Neuronal stem cell (in vitro differentiated cells): ENCODE results near the gene MUC4.
"Not testable (repeated sequence)": the region's sequence is repeated elsewhere in the genome, so short reads cannot be mapped to it uniquely, and the experiment has no call there.

Experiments
- DNase-seq: peaks from one replicate; pipeline ENCODE4 v3.0.0-alpha.2; 2013; ENCODE audit warnings: low spot score
- H2AFZ ChIP-seq: one replicate; pipeline ENCODE4 v1.6.1; 2013; ENCODE audit warnings: mild to moderate bottlenecking, low read length, inconsistent platforms
- H2AK5ac ChIP-seq: 2 replicates; pipeline ENCODE4 v1.6.1; 2013; ENCODE audit warnings: low read depth, mild to moderate bottlenecking, inconsistent platforms, low read length, moderate library complexity, mixed read lengths
- H2BK120ac ChIP-seq: 2 replicates; pipeline ENCODE4 v1.6.1; 2013; ENCODE audit warnings: low read depth, mild to moderate bottlenecking, inconsistent platforms, low read length, moderate library complexity, mixed read lengths
- H2BK12ac ChIP-seq: one replicate; pipeline ENCODE4 v1.6.1; 2013; ENCODE audit warnings: low read length, inconsistent platforms
- H2BK15ac ChIP-seq: 2 replicates; pipeline ENCODE4 v1.6.1; 2013; ENCODE audit warnings: mild to moderate bottlenecking, low read length, inconsistent platforms, mixed read lengths
- H2BK5ac ChIP-seq: one replicate; pipeline ENCODE4 v1.6.1; 2013; ENCODE audit warnings: inconsistent platforms, mild to moderate bottlenecking, low read length, moderate library complexity
- H3K14ac ChIP-seq: one replicate; pipeline ENCODE4 v1.6.1; 2013; ENCODE audit warnings: low read length, inconsistent platforms
- H3K18ac ChIP-seq: 2 replicates; pipeline ENCODE4 v1.6.1; 2013; ENCODE audit warnings: low read length, inconsistent platforms
- H3K23ac ChIP-seq: 2 replicates; pipeline ENCODE4 v1.6.1; 2013; ENCODE audit warnings: low read depth, mild to moderate bottlenecking, mixed read lengths, low read length, inconsistent platforms; ENCODE audit not compliant: poor library complexity
- H3K27ac ChIP-seq: replicated peaks from 3 replicates; pipeline ENCODE4 v1.5.1; 2013; ENCODE audit warnings: low read length, inconsistent platforms
- H3K27me3 ChIP-seq, 3 experiments: 2 replicates each; pipeline ENCODE4 v1.6.1; 2013; ENCODE audit warnings: low read length in 3 of 3, mild to moderate bottlenecking in 2 of 3, inconsistent platforms in 1 of 3, low read depth in 1 of 3, mixed read lengths in 1 of 3, moderate library complexity in 1 of 3; ENCODE audit not compliant: control insufficient read depth in 3 of 3, insufficient read depth in 3 of 3
- H3K36me3 ChIP-seq, 2 donors: replicated peaks in 1 of 2; 2 replicates each; pipeline ENCODE4 v1.6.1; 2013; ENCODE audit warnings: low read length in 2 of 2; ENCODE audit not compliant: control insufficient read depth in 2 of 2, insufficient read depth in 2 of 2
- H3K4ac ChIP-seq: 2 replicates; pipeline ENCODE4 v1.6.1; 2013; ENCODE audit warnings: inconsistent platforms, mild to moderate bottlenecking, low read length, moderate library complexity
- H3K4me1 ChIP-seq, 2 donors: 1 replicate in 1 of 2; 2 replicates in 1 of 2; pipeline ENCODE4 v1.6.1; 2013; ENCODE audit warnings: low read length in 2 of 2, low read depth in 1 of 2; ENCODE audit not compliant: control insufficient read depth in 2 of 2, insufficient read depth in 1 of 2
- H3K4me2 ChIP-seq: one replicate; pipeline ENCODE4 v1.6.1; 2013; ENCODE audit warnings: mild to moderate bottlenecking, low read length, inconsistent platforms; ENCODE audit not compliant: insufficient read depth, poor library complexity, severe bottlenecking
- H3K4me3 ChIP-seq, 2 donors: 2 replicates each; pipeline ENCODE4 v1.5.1; 2013; ENCODE audit warnings: low read length in 2 of 2, mild to moderate bottlenecking in 2 of 2, inconsistent platforms in 1 of 2, moderate library complexity in 1 of 2
- H3K79me1 ChIP-seq: one replicate; pipeline ENCODE4 v1.6.1; 2013; ENCODE audit warnings: low read depth, mild to moderate bottlenecking, inconsistent platforms, low read length, moderate library complexity
- H3K9ac ChIP-seq: one replicate; pipeline ENCODE4 v1.6.1; 2013; ENCODE audit warnings: mild to moderate bottlenecking, low read depth, low read length, inconsistent platforms; ENCODE audit not compliant: poor library complexity
- H3K9me3 ChIP-seq, 2 donors: replicated peaks in 1 of 2; 2 replicates each; pipeline versions ENCODE3 to v1.6.1; 2013; ENCODE audit warnings: low read length in 2 of 2, mild to moderate bottlenecking in 2 of 2, inconsistent platforms in 1 of 2, low read depth in 1 of 2, mixed read lengths in 1 of 2, moderate library complexity in 1 of 2; ENCODE audit not compliant: control insufficient read depth in 2 of 2, insufficient read depth in 1 of 2
- H4K8ac ChIP-seq: one replicate; pipeline ENCODE4 v1.6.1; 2013; ENCODE audit warnings: low read depth, mild to moderate bottlenecking, inconsistent platforms, low read length, moderate library complexity
- H4K91ac ChIP-seq: one replicate; pipeline ENCODE4 v1.6.1; 2013; ENCODE audit warnings: low read length, low read depth, mild to moderate bottlenecking, inconsistent platforms; ENCODE audit not compliant: poor library complexity
- WGBS, 2 donors: extraction: QIAGEN DNeasy Blood & Tissue Kit; methylation state at CpG; one replicate each; pipeline ENCODE4 v1.1.7; 2013; ENCODE audit warnings: missing lambda C conversion rate in 2 of 2, mixed read lengths in 1 of 2; ENCODE audit not compliant: insufficient read length in 2 of 2, insufficient replicate concordance in 1 of 2; ENCODE audit errors: extremely low coverage in 2 of 2; 5-methylcytosine and 5-hydroxymethylcytosine counted together

Gene MUC4

GRCh38 chr3:195825191-195825588, 13.5 kb upstream of the MUC4 start:
- Histone ChIP-seq H4K8ac (no peak overlapping the region), H2BK15ac (peak overlapping the region; percentile 69), H3K4ac (no peak overlapping the region), H3K4me3 (no peak overlapping the region), H3K9me3 (no peaks in the 10 kb centered on the region), H3K79me1 (no peaks in the 10 kb centered on the region), H2AK5ac (peak overlapping the region; percentile 34), H2BK5ac (peak overlapping the region; percentile 60), H3K18ac (peak overlapping the region; percentile 35), H3K27me3 (peaks cover 0 to 25% (median 0%) of the 10 kb centered on the region in 3 experiments), H3K23ac (no peak overlapping the region), H3K9ac (no peak overlapping the region), H3K36me3 (no peaks in the 10 kb centered on the region), H4K91ac (no peak overlapping the region), H2BK120ac (no peak overlapping the region), H2BK12ac (no peak overlapping the region), H3K4me1 (no peaks in the 10 kb centered on the region), H3K27ac (no peak overlapping the region), H3K14ac (no peak overlapping the region), H3K4me2 (no peak overlapping the region), H2AFZ (no peak overlapping the region)
- no CpG with 5 or more reads among the region's 15 CpGs for WGBS, 2 donors
- DNase-seq, result no peak

- H3K27ac ChIP-seq, H3K18ac ChIP-seq, H3K4me3 ChIP-seq, H3K36me3 ChIP-seq, H2BK12ac ChIP-seq, H3K9ac ChIP-seq, H4K8ac ChIP-seq, DNase-seq, H3K14ac ChIP-seq, H2AFZ ChIP-seq, H2BK120ac ChIP-seq, H3K4me2 ChIP-seq, H3K23ac ChIP-seq, H4K91ac ChIP-seq, H3K79me1 ChIP-seq, H3K4me1 ChIP-seq, H3K9me3 ChIP-seq, H3K4ac ChIP-seq: not testable (repeated sequence)
- no CpG with 5 or more reads among the region's 13 CpGs for WGBS, 2 donors
- Histone ChIP-seq H2AK5ac (peak overlapping the region; percentile 34), H2BK5ac (peak overlapping the region; percentile 60), H3K27me3 (peaks cover 0 to 25% (median 0%) of the 10 kb centered on the region in 3 experiments), H2BK15ac (peak overlapping the region; percentile 69)
These were observed 12.9 kb upstream of the MUC4 start for GRCh38 chr3:195824425-195825190.

GRCh38 chr3:195823999-195824398, 12.3 kb upstream of the MUC4 start:
- Histone ChIP-seq H3K27ac (no peak overlapping the region), H2AFZ (no peak overlapping the region), H2BK5ac (no peak overlapping the region), H3K79me1 (no peaks in the 10 kb centered on the region), H3K4me3 (no peak overlapping the region), H2BK15ac (no peak overlapping the region), H3K9me3 (no peaks in the 10 kb centered on the region), H3K14ac (peak overlapping the region; percentile 76), H3K4me1 (no peaks in the 10 kb centered on the region), H3K4me2 (no peak overlapping the region), H2BK120ac (no peak overlapping the region), H4K91ac (no peak overlapping the region), H3K36me3 (no peaks in the 10 kb centered on the region), H3K9ac (no peak overlapping the region), H3K27me3 (peaks cover 0 to 28% (median 0%) of the 10 kb centered on the region in 3 experiments), H3K4ac (no peak overlapping the region), H3K23ac (peak overlapping the region; percentile 83), H2BK12ac (peak overlapping the region; percentile 30), H2AK5ac (peak overlapping the region; percentile 97), H3K18ac (peak overlapping the region; percentile 30), H4K8ac (no peak overlapping the region)
- DNase-seq, result no peak
- WGBS, 2 donors, result no CpG with 5 or more reads among the region's 13 CpGs

- Histone ChIP-seq H3K4ac (no peak overlapping the region), H3K18ac (no peak overlapping the region), H3K36me3 (no peaks in the 10 kb centered on the region), H2AFZ (no peak overlapping the region), H2BK15ac (no peak overlapping the region), H3K79me1 (no peaks in the 10 kb centered on the region), H2BK120ac (no peak overlapping the region), H2BK5ac (no peak overlapping the region), H2BK12ac (no peak overlapping the region), H3K9ac (no peak overlapping the region), H3K4me1 (no peaks in the 10 kb centered on the region), H3K14ac (no peak overlapping the region), H3K9me3 (no peaks in the 10 kb centered on the region), H2AK5ac (no peak overlapping the region), H4K91ac (no peak overlapping the region), H3K27me3 (peaks cover 0 to 27% (median 0%) of the 10 kb centered on the region in 3 experiments), H3K23ac (no peak overlapping the region), H4K8ac (no peak overlapping the region), H3K27ac (no peak overlapping the region), H3K4me3 (no peak overlapping the region), H3K4me2 (no peak overlapping the region)
- WGBS, 2 donors, result no CpG with 5 or more reads among the region's 10 CpGs
- DNase-seq, result no peak
These were observed 11.6 kb upstream of the MUC4 start for GRCh38 chr3:195823280-195823679.
